ENCODE measurements around the gene SGTB. TPM values are rescaled to one million over a fixed set of nuclear protein-coding genes. Genes with fewer than 3 reads are reported as not detected.

SGTB gene
- total and polyA plus RNA-seq, 7 donors = 0.91 to 7.6 (median 3.8) TPM

GRCh38 chr5:65647941-65648340 is 74.0 kb downstream of the SGTB start:
- Histone ChIP-seq H3K36me3 (ENCODE audit: insufficient read depth in 1 of 2, low read depth in 1 of 2) (peaks cover 0 to 71% of the 10 kb centered on the region in 2 donors), H3K9me3 (no peaks in the 10 kb centered on the region), H3K4me1 (no peaks in the 10 kb centered on the region), H3K4me3 (no peak overlapping the region), H3K27me3 (ENCODE audit: insufficient read depth in 3 of 3, low read length in 2 of 3) (no peaks in the 10 kb centered on the region), H3K27ac (no peak overlapping the region)
- DNase-seq (no peak), ATAC-seq (no peak)
- intact Hi-C loops (cut with DNase I) = no loop called here
- TF ChIP-seq CTCF (IDR thresholded peaks at IDR 0.05) = no peak

GRCh38 chr5:65646938-65647337 is 75.0 kb downstream of the SGTB start:
- DNase-seq = no peak
- no peak for TF ChIP-seq CTCF (IDR thresholded peaks at IDR 0.05)
- no peak overlapping the region for H3K27ac ChIP-seq
- H3K27me3 ChIP-seq (ENCODE audit: insufficient read depth in 3 of 3, low read length in 2 of 3) = no peaks in the 10 kb centered on the region
- H3K4me1 ChIP-seq = no peaks in the 10 kb centered on the region
- H3K4me3 ChIP-seq = no peak overlapping the region
- no peaks in the 10 kb centered on the region for H3K9me3 ChIP-seq
- intact Hi-C loops (cut with DNase I) = no loop called here
- ATAC-seq = no peak
- 79 to 89% (median 79%) methylated on average over 2 of the region's 2 CpGs for WGBS, 3 donors
- H3K36me3 ChIP-seq (ENCODE audit: insufficient read depth in 1 of 2, low read depth in 1 of 2) = peaks cover 0 to 63% of the 10 kb centered on the region in 2 donors

DNA sequence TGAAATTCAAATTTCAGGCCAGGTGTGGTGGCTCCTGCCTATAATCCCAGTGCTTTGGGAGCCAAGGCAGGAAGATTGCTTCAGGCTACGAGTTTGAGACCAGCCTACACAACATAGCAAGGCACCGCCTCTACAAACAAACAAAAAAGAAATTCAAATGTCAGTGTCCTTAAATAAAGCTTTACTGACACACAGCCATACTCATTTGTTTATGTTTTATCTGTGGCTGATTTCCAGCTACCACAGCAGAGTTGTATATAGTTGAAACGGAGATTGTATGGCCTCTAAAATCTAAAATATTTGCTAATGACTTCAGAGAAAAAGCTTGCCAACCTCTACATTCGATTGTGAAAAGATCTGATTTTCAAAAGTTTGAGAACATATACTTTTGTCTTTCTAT is 81.7 kb downstream of the SGTB start:
- DNase-seq (no peak), ATAC-seq (no peak)
- Histone ChIP-seq H3K4me1 (no peaks in the 10 kb centered on the region), H3K27me3 (ENCODE audit: insufficient read depth in 3 of 3, low read length in 2 of 3) (no peaks in the 10 kb centered on the region), H3K9me3 (no peaks in the 10 kb centered on the region), H3K36me3 (ENCODE audit: insufficient read depth in 1 of 2, low read depth in 1 of 2) (peaks cover 0 to 73% of the 10 kb centered on the region in 2 donors), H3K4me3 (no peak overlapping the region), H3K27ac (no peak overlapping the region)
- intact Hi-C loops (cut with DNase I) = no loop called here
- WGBS, 3 donors = 95 to 99% (median 97%) methylated on average over 4 of the region's 4 CpGs
- no peak for TF ChIP-seq CTCF (IDR thresholded peaks at IDR 0.05)

GRCh38 chr5:65630981-65631380 is 90.9 kb downstream of the SGTB start:
- TF ChIP-seq CTCF (IDR thresholded peaks at IDR 0.05) = no peak
- no peak overlapping the region for H3K4me3 ChIP-seq
- no peaks in the 10 kb centered on the region for H3K27me3 ChIP-seq (ENCODE audit: insufficient read depth in 3 of 3, low read length in 2 of 3)
- no peaks in the 10 kb centered on the region for H3K9me3 ChIP-seq
- peaks cover 0 to 26% of the 10 kb centered on the region in 2 donors for H3K36me3 ChIP-seq (ENCODE audit: insufficient read depth in 1 of 2, low read depth in 1 of 2)
- ATAC-seq = no peak
- H3K27ac ChIP-seq = no peak overlapping the region
- DNase-seq = no peak
- intact Hi-C loops (cut with DNase I) = no loop called here
- H3K4me1 ChIP-seq = peaks cover 9% of the 10 kb centered on the region

DNA sequence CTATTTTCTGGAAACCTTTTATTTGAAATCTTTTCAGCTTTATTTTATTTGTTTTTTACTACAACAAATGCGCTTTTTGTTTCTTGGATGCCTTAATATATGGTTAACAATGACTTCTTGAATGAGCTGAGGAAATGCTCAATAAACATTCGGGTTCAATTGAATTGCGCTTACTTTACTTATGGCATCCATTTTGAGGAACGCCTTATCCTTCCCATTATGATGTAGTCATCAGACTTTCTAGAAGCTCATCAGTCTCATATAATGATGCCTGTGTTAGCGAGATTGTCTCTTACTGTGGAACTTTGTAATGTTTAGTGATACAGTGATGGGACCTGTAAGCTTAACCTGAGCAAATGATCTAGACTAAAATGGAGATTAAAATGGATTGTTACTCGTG is 96.2 kb downstream of the SGTB start:
- intact Hi-C loops (cut with DNase I) = loop anchor here in 1 of 2 donors (10.0 kb wide), 1 partner anchor 519 kb away; the partner anchor contains the start of gene SREK1
- ATAC-seq (no peak), DNase-seq (no peak)
- Histone ChIP-seq H3K9me3 (no peaks in the 10 kb centered on the region), H3K27me3 (ENCODE audit: insufficient read depth in 3 of 3, low read length in 2 of 3) (no peaks in the 10 kb centered on the region), H3K27ac (peak overlapping the region; percentile 88), H3K36me3 (ENCODE audit: insufficient read depth in 1 of 2, low read depth in 1 of 2) (peaks cover 0 to 18% of the 10 kb centered on the region in 2 donors), H3K4me1 (peaks cover 32% of the 10 kb centered on the region), H3K4me3 (peak overlapping the region; percentile 86)
- TF ChIP-seq CTCF (IDR thresholded peaks at IDR 0.05) = no peak
- WGBS, 3 donors = 64 to 69% (median 64%) methylated on average over 6 of the region's 6 CpGs
